H1 (cell line): ENCODE results near the gene POU2AF3. TPM values are rescaled to one million over a fixed set of nuclear protein-coding genes. Genes with fewer than 3 reads are reported as not detected.

Experiments
- CTCF ChIA-PET: fragments of 300-600 bp; sonication (Branson Sonifier 250); formaldehyde crosslinking; loops from one replicate; lab custom pipeline; 2021; ENCODE audit not compliant: partially characterized antibody; lab: Charles Lee
- POLR2A ChIA-PET: fragments of 300-600 bp; sonication (Branson Sonifier 250); formaldehyde crosslinking; loops from one replicate; lab custom pipeline; 2021; ENCODE audit warnings: inconsistent platforms; ENCODE audit not compliant: partially characterized antibody; lab: Charles Lee
- DNase-seq, 2 experiments: peaks; one replicate each; pipeline versions ENCODE4 v3.0.0 to v3.0.0-alpha.2; 2010 to 2022; ENCODE audit warnings: low spot score in 2 of 2, low read depth in 1 of 2, mixed read lengths in 1 of 2
- FAIRE-seq: peaks from 2 replicates; lab custom pipeline; 2011; peaks lifted over from hg19 to GRCh38; lab: Jason Lieb, UNC
- H2AFZ ChIP-seq: 2 replicates; pipeline ENCODE4 v1.8.1; 2012; ENCODE audit warnings: low read length, inconsistent platforms
- H2AK5ac ChIP-seq: 2 replicates; pipeline ENCODE4 v1.6.1; 2013; ENCODE audit warnings: low read depth, low read length
- H2BK120ac ChIP-seq: replicated peaks from 2 replicates; pipeline ENCODE3; 2013; ENCODE audit warnings: low read depth, low read length, inconsistent platforms
- H2BK12ac ChIP-seq: 2 replicates; pipeline ENCODE4 v1.6.1; 2013; ENCODE audit warnings: low read depth, low read length
- H2BK15ac ChIP-seq: 2 replicates; pipeline ENCODE4 v1.6.1; 2013; ENCODE audit warnings: low read length
- H2BK20ac ChIP-seq: 2 replicates; pipeline ENCODE4 v1.6.1; 2013; ENCODE audit warnings: low read length
- H2BK5ac ChIP-seq: 2 replicates; pipeline ENCODE4 v1.6.1; 2013; ENCODE audit warnings: low read depth, low read length
- H3K14ac ChIP-seq: 2 replicates; pipeline ENCODE4 v1.6.1; 2013; ENCODE audit warnings: inconsistent platforms; ENCODE audit not compliant: insufficient read length
- H3K18ac ChIP-seq: 2 replicates; pipeline ENCODE4 v1.6.1; 2013; ENCODE audit warnings: low read length; ENCODE audit errors: extremely low read depth
- H3K23ac ChIP-seq: 2 replicates; pipeline ENCODE4 v1.6.1; 2013; ENCODE audit warnings: inconsistent platforms; ENCODE audit not compliant: insufficient read length
- H3K23me2 ChIP-seq: 2 replicates; pipeline ENCODE4 v1.6.1; 2013; ENCODE audit warnings: low read depth, low read length
- H3K27ac ChIP-seq: 2 replicates; pipeline ENCODE4 v1.6.1; 2011; ENCODE audit warnings: low read depth, low read length, inconsistent platforms
- H3K27me3 ChIP-seq, 4 experiments: replicated peaks in 1 of 4; 1 replicate in 1 of 4; 2 replicates in 3 of 4; pipeline versions ENCODE4 v1.6.1 to v1.8.1; 2011 to 2013; ENCODE audit warnings: low read length in 3 of 4, mild to moderate bottlenecking in 3 of 4, inconsistent platforms in 2 of 4, mixed read lengths in 2 of 4, moderate library complexity in 1 of 4; ENCODE audit not compliant: control insufficient read depth in 3 of 4, insufficient read depth in 3 of 4; ENCODE audit errors: extremely low read depth in 1 of 4
- H3K36me3 ChIP-seq, 4 experiments: 2 replicates each; pipeline versions ENCODE4 v1.6.1 to v1.8.1; 2011 to 2013; ENCODE audit warnings: mild to moderate bottlenecking in 4 of 4, low read length in 3 of 4, moderate library complexity in 2 of 4, control low read depth in 1 of 4, inconsistent platforms in 1 of 4; ENCODE audit not compliant: insufficient read depth in 4 of 4, control insufficient read depth in 2 of 4
- H3K4ac ChIP-seq: replicated peaks from 2 replicates; pipeline ENCODE3; 2013; ENCODE audit warnings: low read length, low read depth, mixed read lengths, inconsistent platforms; ENCODE audit not compliant: insufficient read length
- H3K4me1 ChIP-seq, 4 experiments: replicated peaks in 1 of 4; 1 replicate in 1 of 4; 2 replicates in 3 of 4; pipeline versions ENCODE4 v1.6.1 to v1.8.1; 2011 to 2013; ENCODE audit warnings: low read length in 3 of 4, inconsistent platforms in 2 of 4, mixed read lengths in 1 of 4; ENCODE audit not compliant: insufficient read depth in 4 of 4, control insufficient read depth in 3 of 4
- H3K4me2 ChIP-seq, 2 experiments: 2 replicates each; pipeline versions ENCODE4 v1.6.1 to v1.8.1; 2011 to 2013; ENCODE audit warnings: low read depth in 2 of 2, low read length in 2 of 2, control low read depth in 1 of 2, inconsistent platforms in 1 of 2, mild to moderate bottlenecking in 1 of 2; ENCODE audit not compliant: insufficient read depth in 1 of 2
- H3K4me3 ChIP-seq, 4 experiments: fragments of 200-600, 300-600 bp in 1 of 4; sonication (generic), shearing (Covaris generic), sonication (Bioruptor Twin) in 1 of 4; 2 replicates each; pipeline versions ENCODE4 v1.5.1 to v1.8.1; 2011 to 2016; ENCODE audit warnings: low read length in 4 of 4, low read depth in 3 of 4, control low read depth in 2 of 4, inconsistent platforms in 2 of 4, mild to moderate bottlenecking in 2 of 4, mixed read lengths in 1 of 4, moderate library complexity in 1 of 4; ENCODE audit not compliant: insufficient read depth in 2 of 4; ENCODE audit errors: extremely low read depth in 1 of 4
- H3K56ac ChIP-seq: replicated peaks from 2 replicates; pipeline ENCODE3; 2013; ENCODE audit warnings: low read depth, mild to moderate bottlenecking, mixed read lengths, low read length, inconsistent platforms; ENCODE audit not compliant: insufficient read length
- H3K79me1 ChIP-seq: 2 replicates; pipeline ENCODE4 v1.6.1; 2013; ENCODE audit warnings: low read depth, low read length, control low read depth
- H3K79me2 ChIP-seq, 2 experiments: 2 replicates each; pipeline versions ENCODE4 v1.6.1 to v1.8.1; 2012 to 2013; ENCODE audit warnings: low read length in 2 of 2, mild to moderate bottlenecking in 2 of 2, inconsistent platforms in 1 of 2; ENCODE audit not compliant: insufficient read depth in 2 of 2, control insufficient read depth in 1 of 2
- H3K9ac ChIP-seq, 4 experiments: replicated peaks in 1 of 4; 1 replicate in 1 of 4; 2 replicates in 3 of 4; pipeline versions ENCODE4 v1.6.1 to v1.8.1; 2011 to 2013; ENCODE audit warnings: low read depth in 3 of 4, low read length in 3 of 4, control low read depth in 2 of 4, mild to moderate bottlenecking in 2 of 4, moderate library complexity in 2 of 4, inconsistent platforms in 1 of 4; ENCODE audit errors: extremely low read depth in 1 of 4
- H3K9me3 ChIP-seq, 2 experiments: 2 replicates each; pipeline versions ENCODE4 v1.6.1 to v1.8.1; 2012 to 2013; ENCODE audit warnings: mild to moderate bottlenecking in 2 of 2, moderate library complexity in 2 of 2, control low read depth in 1 of 2, inconsistent platforms in 1 of 2, low read depth in 1 of 2, low read length in 1 of 2, mixed read lengths in 1 of 2; ENCODE audit not compliant: insufficient read depth in 2 of 2
- H4K20me1 ChIP-seq, 2 experiments: replicated peaks in 1 of 2; 2 replicates each; pipeline versions ENCODE3 to v1.8.1; 2011 to 2013; ENCODE audit warnings: inconsistent platforms in 2 of 2, low read length in 2 of 2, mild to moderate bottlenecking in 1 of 2; ENCODE audit not compliant: insufficient read depth in 2 of 2, control insufficient read depth in 1 of 2
- H4K5ac ChIP-seq: 2 replicates; pipeline ENCODE4 v1.6.1; 2013; ENCODE audit warnings: low read length, low read depth, mixed read lengths, inconsistent platforms; ENCODE audit not compliant: insufficient read length
- H4K8ac ChIP-seq: 2 replicates; pipeline ENCODE4 v1.8.0; 2013; ENCODE audit warnings: mild to moderate bottlenecking, moderate library complexity, low read length, inconsistent platforms; ENCODE audit not compliant: insufficient read depth; ENCODE audit errors: extremely low read depth
- H4K91ac ChIP-seq: replicated peaks from 2 replicates; pipeline ENCODE3; 2013; ENCODE audit warnings: low read length, mixed read lengths, inconsistent platforms; ENCODE audit not compliant: insufficient read length
- BACH1 ChIP-seq: IDR thresholded peaks from 2 replicates; pipeline ENCODE4 v1.6.1; 2012; ENCODE audit warnings: low read length, improper control_type of control experiment
- CBX5 ChIP-seq: fragments of 300-800, 300-1000 bp; sonication (generic); IDR thresholded peaks from 2 replicates; pipeline ENCODE4 v1.7.1; 2016; ENCODE audit warnings: antibody characterized with exemption, low read length, low read depth
- CHD2 ChIP-seq: IDR thresholded peaks from 2 replicates; pipeline ENCODE4 v1.6.1; 2012; ENCODE audit warnings: low read length, improper control_type of control experiment
- HDAC6 ChIP-seq: IDR thresholded peaks from one replicate; pipeline ENCODE4 v1.7.1; 2012; ENCODE audit warnings: low read depth, mild to moderate bottlenecking, inconsistent platforms, low read length, moderate library complexity
- KDM1A ChIP-seq: fragments of 200-600, 300-600 bp; sonication (generic); IDR thresholded peaks from 2 replicates; pipeline ENCODE4 v1.7.1; 2016; ENCODE audit warnings: mild to moderate bottlenecking, low read length, borderline replicate concordance
- KDM4A ChIP-seq: IDR thresholded peaks from one replicate; pipeline ENCODE4 v1.7.1; 2012; ENCODE audit warnings: low read depth, mild to moderate bottlenecking, moderate library complexity, low read length, inconsistent platforms; ENCODE audit not compliant: severe bottlenecking
- RBBP5 ChIP-seq: IDR thresholded peaks from 2 replicates; pipeline ENCODE4 v1.7.1; 2012; ENCODE audit warnings: low read depth, mild to moderate bottlenecking, inconsistent platforms, low read length, moderate library complexity, borderline replicate concordance
- RNF2 ChIP-seq: fragments of 200-900, 300-1000 bp; sonication (generic); IDR thresholded peaks from 2 replicates; pipeline ENCODE4 v1.7.1; 2016; ENCODE audit warnings: borderline replicate concordance, low read depth, mild to moderate bottlenecking, antibody characterized with exemption, low read length; ENCODE audit not compliant: poor library complexity, severe bottlenecking; ENCODE audit errors: missing control alignments
- SIN3A ChIP-seq, 2 experiments: IDR thresholded peaks in 1 of 2; conservative IDR thresholded peaks in 1 of 2; 2 replicates each; pipeline ENCODE4 v1.6.1; 2011 to 2012; ENCODE audit warnings: low read length in 2 of 2, improper control_type of control experiment in 1 of 2, low read depth in 1 of 2, mild to moderate bottlenecking in 1 of 2
- SP1 ChIP-seq: IDR thresholded peaks from 2 replicates; pipeline ENCODE4 v1.6.1; 2011; ENCODE audit warnings: low read depth, low read length
- SRF ChIP-seq: IDR thresholded peaks from 2 replicates; pipeline ENCODE4 v1.6.1; 2011; ENCODE audit warnings: mild to moderate bottlenecking, low read depth, low read length, moderate library complexity
- TBP ChIP-seq: IDR thresholded peaks from 2 replicates; pipeline ENCODE4 v1.6.1; 2011; ENCODE audit warnings: low read depth, low read length, improper control_type of control experiment
- WGBS, 2 experiments: shearing (Covaris generic) in 1 of 2; methylation state at CpG; one replicate each; pipeline versions ENCODE4 v1.1.6 to v1.1.7; 2013 to 2015; ENCODE audit warnings: low lambda C conversion rate in 2 of 2, mixed read lengths in 2 of 2, inconsistent platforms in 1 of 2, low coverage in 1 of 2, missing lambda C conversion rate in 1 of 2; ENCODE audit not compliant: insufficient replicate concordance in 2 of 2, insufficient coverage in 1 of 2, insufficient read length in 1 of 2; ENCODE audit errors: extremely low coverage in 1 of 2, missing lambda C conversion rate in 1 of 2; 5-methylcytosine and 5-hydroxymethylcytosine counted together
- polyA plus RNA-seq, 7 experiments: library from polyadenylated mRNA; depleted of rRNA in 3 of 7; stranded (reverse) in 5 of 7; unstranded in 2 of 7; fragments of >200 nt in 5 of 7; fragments of 200-250 nt in 2 of 7; gene quantifications; 1 replicate in 5 of 7; 2 replicates in 1 of 7; 4 replicates in 1 of 7; pipeline versions ENCODE4 v1.2.1 to v1.2.3, GENCODE V29; 2011 to 2013; ENCODE audit warnings: missing spikeins in 2 of 7, mixed read lengths in 2 of 7
- total RNA-seq: library from RNA; stranded (reverse); fragmentation: NEBNext Ultra II Directional; extraction: Animal tissue kit (Norgen Biotek cat#: 25700); gene quantifications from 2 replicates; pipeline ENCODE4 v1.2.1, GENCODE V29; 2021

Gene POU2AF3
- total and polyA plus RNA-seq, 2 of the 8 experiments (the other 6 are each of a cell fraction or from before 2014, with no cell fraction given), result 1.2 to 5.7 TPM

DNA sequence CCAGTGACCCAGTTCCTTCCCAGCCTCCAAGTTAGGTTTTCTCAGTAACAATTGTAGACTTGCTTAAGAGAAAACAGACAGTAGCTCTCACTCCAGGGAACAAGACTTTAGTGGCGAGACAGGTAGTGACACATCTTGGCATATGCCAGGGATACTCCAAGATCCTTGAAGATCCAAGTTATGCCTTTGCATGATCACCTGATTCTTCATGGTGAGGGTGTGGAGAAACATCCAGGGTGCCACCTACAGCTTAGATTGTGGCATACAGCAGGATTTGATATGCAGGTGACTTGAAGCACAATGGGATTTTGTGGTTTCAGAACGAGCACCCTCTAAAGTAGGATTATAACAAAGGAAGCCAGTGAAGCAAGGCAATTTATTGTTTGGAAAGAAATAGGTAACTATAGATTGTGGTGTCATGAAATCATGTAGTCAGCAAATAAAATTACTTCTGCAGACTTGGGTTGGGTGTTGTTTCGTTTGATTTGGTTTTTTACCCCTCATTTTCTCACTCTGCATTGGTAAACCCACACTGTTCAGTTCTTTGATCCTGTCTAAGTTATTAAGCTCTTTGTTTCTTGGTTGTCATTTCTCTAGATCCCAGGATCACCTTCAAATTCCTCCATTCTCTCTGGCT is 9.2 kb downstream of the POU2AF3 start:
- WGBS, 2 experiments, result 80% methylated on average over 3 of the region's 3 CpGs; no CpG with 5 or more reads in 1 of the 2 experiments
- peaks cover 4% of the 10 kb centered on the region; the same call in 1 of the 2 replicates for H3K23me2 ChIP-seq
- no peak overlapping the region for H3K23ac ChIP-seq
- TF ChIP-seq KDM1A (no peak), CBX5 (no peak), TBP (no peak), HDAC6 (no peak), BACH1 (no peak), RNF2 (no peak), KDM4A (no peak), SIN3A (conservative IDR thresholded peaks at IDR 0.05 in 1 of 2, IDR thresholded peaks at IDR 0.05 in 1 of 2; ENCODE audit: low read depth in 1 of 2, low read length in 2 of 2) (no peak), RBBP5 (no peak), SRF (no peak), SP1 (no peak), CHD2 (no peak)
- no peak overlapping the region for H3K14ac ChIP-seq
- CTCF ChIA-PET, result interaction anchor here (0.6 to 1.3 kb wide), 6 partner anchors 25 to 1035 kb away, joined by 3 to 6 read pairs (median 4); no protein-coding TSS in a partner anchor
- H3K18ac ChIP-seq, result no peak overlapping the region
- no peaks in the 10 kb centered on the region for H3K9me3 ChIP-seq
- no peaks in the 10 kb centered on the region for H3K27me3 ChIP-seq
- no peak overlapping the region for H3K9ac ChIP-seq
- no peak overlapping the region for H2BK12ac ChIP-seq
- no peak overlapping the region for H3K4me2 ChIP-seq
- H2BK120ac ChIP-seq, result no peak overlapping the region
- no peak overlapping the region for H3K4me3 ChIP-seq
- H3K4me1 ChIP-seq, result peaks cover 0 to 1% (median 0%) of the 10 kb centered on the region in 4 experiments; a peak in 1 of 7 replicates
- no peak for DNase-seq
- H4K5ac ChIP-seq, result no peak overlapping the region
- no peak overlapping the region for H4K91ac ChIP-seq
- H2BK15ac ChIP-seq, result no peak overlapping the region
- H3K56ac ChIP-seq, result no peak overlapping the region
- no peaks in the 10 kb centered on the region for H3K79me1 ChIP-seq
- H2AFZ ChIP-seq, result no peak overlapping the region
- no peak overlapping the region for H2BK5ac ChIP-seq
- H2AK5ac ChIP-seq, result no peak overlapping the region
- H3K36me3 ChIP-seq, result no peaks in the 10 kb centered on the region
- H3K27ac ChIP-seq, result no peak overlapping the region; the same call in 1 of the 2 replicates
- H3K79me2 ChIP-seq, result no peaks in the 10 kb centered on the region
- H4K8ac ChIP-seq, result no peak overlapping the region
- no peak for FAIRE-seq
- H4K20me1 ChIP-seq, result no peaks in the 10 kb centered on the region
- no peak overlapping the region for H3K4ac ChIP-seq
- no peak overlapping the region for H2BK20ac ChIP-seq
- POLR2A ChIA-PET, result no interaction called here
